OCI-M2 (cell line): ENCODE measurements around the gene LHFPL3.

ENCODE experiments used
- DNase-seq: peaks from one replicate; lab custom pipeline; 2025; ENCODE audit not compliant: unreplicated experiment; lab: John Stamatoyannopoulos, UW

LHFPL3 gene

DNA sequence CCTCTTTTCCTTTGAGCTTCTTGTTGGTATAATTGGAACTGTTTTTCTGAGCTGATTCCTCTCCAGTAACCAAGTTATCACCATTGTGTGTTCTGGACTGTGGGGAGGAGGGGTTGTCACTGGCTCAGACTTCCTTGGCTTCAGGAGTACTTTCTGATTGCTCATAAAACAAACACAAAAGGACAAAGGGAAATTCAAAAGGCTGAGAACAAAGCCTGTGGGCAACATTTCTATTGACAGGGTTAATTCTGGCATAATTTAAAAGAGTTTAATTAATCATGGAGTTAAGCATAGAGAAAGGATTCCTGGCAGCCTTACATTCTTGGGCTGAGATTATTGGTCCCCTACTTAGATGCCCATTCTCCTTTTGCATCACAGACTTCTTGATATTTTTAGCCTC lies 462.7 kb downstream of the LHFPL3 start:
- no peak for DNase-seq

GRCh38 chr7:104793066-104793465 lies 464.7 kb downstream of the LHFPL3 start:
- DNase-seq, result no peak

GRCh38 chr7:104794154-104794553 lies 465.8 kb downstream of the LHFPL3 start:
- DNase-seq, result no peak

DNA sequence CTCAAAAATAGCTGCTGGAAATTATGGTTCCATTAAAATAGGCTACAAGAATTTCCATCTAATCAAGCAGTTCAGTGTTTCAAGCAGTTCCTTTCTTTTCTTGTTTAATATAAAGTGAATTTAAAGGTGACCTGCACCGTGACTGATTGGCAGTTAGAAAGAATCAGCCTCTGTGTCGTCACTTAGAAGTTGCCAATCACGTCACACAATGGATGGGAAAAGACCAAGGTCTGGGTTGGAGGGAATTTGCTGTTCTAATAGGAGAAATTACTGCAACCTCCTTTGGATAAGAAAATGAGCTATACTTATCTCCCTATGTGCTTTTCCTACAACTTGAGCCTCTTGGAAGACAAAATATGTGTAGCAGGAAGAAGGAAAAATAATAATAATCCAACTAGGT lies 466.2 kb downstream of the LHFPL3 start:
- DNase-seq, result no peak

DNA sequence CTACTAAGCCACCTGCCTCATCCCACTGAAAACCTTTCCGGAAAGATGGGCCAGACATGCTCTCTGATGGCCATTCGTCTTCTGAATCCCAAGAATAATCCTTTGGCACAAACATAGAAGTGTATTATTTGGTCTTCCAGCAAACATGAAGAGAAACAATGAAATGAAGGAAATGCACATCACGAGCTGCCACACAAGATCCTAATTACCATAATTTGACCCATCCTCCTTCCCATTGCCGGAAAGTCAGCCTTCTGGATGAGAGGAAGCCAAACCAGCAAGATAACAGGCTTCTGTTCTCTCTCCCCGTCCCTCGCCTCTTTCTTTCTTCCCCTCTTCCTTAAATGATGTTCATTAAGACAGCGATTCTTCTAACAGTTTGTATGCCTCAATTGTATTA lies 466.7 kb downstream of the LHFPL3 start:
- DNase-seq, result no peak

GRCh38 chr7:104795616-104796398 lies 467.4 kb downstream of the LHFPL3 start:
- no peak for DNase-seq

DNA sequence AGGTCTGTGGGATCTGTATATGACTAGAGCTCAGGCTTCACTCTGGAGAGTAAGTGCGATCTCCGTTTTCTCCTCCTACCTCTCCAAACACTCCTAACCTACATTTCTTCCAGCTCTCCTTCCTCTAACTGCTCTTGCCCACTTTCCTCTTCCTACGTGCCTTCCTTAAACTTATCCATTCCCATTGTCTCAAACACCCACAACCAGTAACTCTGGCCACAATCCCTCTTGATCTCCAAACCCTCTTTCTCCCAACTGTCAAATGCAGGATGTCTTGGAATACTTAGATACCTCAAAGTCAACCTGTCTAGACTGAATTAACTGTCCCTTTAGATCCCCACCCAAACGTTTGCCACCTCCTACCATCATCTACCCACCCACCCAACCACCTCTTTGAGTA lies 471.9 kb downstream of the LHFPL3 start:
- no peak for DNase-seq

- no peak for DNase-seq
Observed at GRCh38 chr7:104801022-104801421, 472.6 kb downstream of the LHFPL3 start.

- DNase-seq, result no peak
Observed at GRCh38 chr7:104803931-104804330, 475.5 kb downstream of the LHFPL3 start.

DNA sequence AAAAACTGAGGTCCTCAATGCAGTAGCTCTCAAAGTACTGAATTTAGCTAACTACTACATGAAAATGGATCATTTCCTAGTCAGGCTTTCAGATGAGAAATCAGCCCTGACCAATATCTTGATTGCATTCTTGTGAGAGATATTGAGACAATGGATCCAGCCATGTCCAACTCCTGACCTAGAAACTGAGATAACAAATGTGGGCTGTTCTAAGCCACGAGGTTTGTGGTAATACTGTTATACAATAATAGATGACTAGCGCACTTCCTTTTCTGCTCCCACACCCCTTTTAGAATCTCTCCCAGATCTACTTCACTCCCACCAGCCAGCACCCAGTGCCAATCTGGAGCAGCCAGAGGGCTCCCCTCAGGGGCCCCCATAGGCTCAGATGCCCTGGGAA lies 476.3 kb downstream of the LHFPL3 start:
- no peak for DNase-seq

GRCh38 chr7:104805449-104806317 lies 477.3 kb downstream of the LHFPL3 start:
- no peak for DNase-seq

GRCh38 chr7:104807671-104808070 lies 479.3 kb downstream of the LHFPL3 start:
- no peak for DNase-seq

GRCh38 chr7:104809906-104810305 lies 481.5 kb downstream of the LHFPL3 start:
- no peak for DNase-seq

DNA sequence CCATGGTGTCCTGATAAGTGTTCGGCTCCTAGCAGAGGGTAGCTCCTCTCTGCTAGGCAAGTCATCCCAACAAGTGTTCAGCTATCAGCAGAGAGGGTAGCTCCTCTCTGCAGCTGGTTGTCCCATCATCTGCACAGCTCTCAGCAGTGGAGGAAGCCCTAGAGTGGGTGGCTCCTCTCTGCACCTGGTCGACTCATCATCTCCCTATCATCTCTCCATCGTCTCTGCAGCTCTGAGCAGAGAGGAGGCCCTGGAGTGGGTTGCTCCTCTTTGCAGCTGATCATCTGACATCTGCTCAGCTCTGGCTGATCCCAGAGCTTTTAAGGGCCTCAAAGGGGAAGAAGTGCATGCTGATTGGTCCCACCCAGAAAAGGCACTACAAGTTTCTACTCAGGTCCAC lies 485.7 kb downstream of the LHFPL3 start:
- DNase-seq, result no peak

DNA sequence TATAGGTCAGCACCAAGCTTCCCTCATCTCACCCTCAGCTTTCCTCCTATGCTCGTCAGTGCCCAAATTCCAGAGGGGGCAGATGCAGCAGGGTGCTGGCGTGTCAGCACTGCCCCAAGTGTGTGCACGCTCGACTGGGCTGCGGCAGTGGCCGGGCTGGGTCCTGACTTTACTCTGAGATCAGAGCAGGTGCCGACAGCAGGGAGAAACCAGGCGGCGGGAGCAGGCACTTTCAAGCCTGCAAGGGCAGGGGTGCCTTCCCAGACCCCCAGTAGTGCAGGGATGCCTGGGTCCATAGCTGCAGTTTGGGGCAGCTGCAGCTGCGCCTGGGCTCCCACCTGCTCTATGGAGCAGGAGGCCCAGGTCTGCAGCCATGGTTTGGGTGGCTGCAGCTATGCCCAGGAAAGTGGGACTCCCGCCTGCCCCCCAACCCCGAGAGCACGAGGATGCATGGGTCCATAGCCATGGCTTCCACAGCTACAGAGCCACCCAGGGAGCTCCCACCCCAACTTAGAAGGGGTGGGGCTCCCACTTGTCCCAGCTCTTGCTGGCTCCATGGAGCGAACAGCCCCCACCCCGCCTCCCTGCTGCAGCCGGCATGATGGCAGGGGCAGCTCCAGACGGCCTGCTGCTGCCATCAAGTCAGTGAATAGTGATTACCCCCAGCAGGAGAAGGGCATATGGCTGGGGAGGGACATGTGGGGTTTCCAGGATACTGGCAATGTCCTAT lies 486.4 kb downstream of the LHFPL3 start:
- no peak for DNase-seq

DNA sequence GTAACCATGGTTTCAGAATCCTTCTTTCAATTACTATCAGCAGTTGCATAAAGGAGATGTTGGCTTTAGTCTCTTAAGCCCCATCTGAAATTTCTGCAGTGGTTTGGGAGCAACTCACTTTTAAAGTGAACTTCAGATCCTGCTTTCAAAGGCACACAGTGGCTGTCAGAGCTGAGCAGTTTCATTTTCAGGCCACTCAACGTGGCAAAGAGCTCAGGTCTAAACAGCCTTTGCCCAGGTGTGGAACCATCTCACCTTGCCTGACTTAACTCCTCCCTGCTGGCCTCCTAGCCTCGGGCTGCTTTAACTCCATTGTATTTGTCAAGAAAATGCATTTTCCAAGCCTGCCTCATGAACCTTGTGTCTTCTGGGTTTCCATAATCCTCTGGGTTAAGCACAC lies 488.1 kb downstream of the LHFPL3 start:
- DNase-seq, result no peak

DNA sequence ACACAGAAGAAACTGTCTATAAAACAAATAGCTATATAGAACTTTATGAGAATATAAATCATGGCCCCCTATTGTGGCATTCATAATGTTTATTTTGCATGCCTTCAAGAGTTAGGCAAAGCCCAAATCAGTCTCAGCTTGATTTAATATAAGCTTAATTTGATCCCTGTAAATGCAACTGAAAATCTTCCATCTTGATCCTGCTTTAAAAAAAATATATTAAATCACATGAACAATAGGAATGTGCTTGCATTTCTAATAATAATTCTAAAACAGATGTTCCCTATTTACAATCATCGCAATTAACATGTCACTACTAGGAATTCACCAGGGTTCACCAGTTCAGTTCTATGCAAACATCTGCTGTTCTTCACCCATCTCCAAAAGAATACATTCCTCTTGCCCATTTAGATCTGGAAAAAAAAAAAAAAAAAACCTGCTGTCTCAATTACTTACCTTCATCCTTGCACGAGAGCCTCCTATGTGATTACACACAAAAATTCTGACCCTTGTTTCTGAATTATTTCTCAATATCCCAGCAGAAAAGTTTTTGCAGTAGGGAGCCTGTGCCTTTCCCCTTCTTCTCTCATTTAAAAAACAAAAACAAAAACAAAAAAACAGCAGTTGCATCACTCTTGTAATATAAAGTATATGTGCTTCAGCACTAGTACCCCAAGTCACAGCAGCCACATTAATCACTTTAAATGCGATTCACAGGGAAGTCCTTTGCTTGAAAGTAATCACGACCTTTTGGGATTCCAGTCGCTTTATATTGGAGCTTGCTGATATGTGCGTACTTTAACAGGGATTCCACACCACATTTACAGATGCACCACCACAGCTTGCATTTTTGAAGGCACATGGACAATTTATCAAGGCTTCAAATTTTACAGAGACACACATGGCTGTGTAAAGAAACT lies 490.8 kb downstream of the LHFPL3 start:
- no peak for DNase-seq

- DNase-seq, result no peak
Observed at GRCh38 chr7:104820836-104821535, 492.6 kb downstream of the LHFPL3 start.

- DNase-seq, result no peak
Observed at GRCh38 chr7:104823177-104823576, 494.8 kb downstream of the LHFPL3 start.

- DNase-seq, result no peak
Observed at GRCh38 chr7:104825099-104825498, 496.7 kb downstream of the LHFPL3 start.
